NB4 (cell line): ENCODE measurements around the gene SIL1.

Experiments
- MYC ChIP-seq: IDR thresholded peaks from 2 replicates; pipeline ENCODE4 v1.6.1; 2011; ENCODE audit warnings: low read depth, low read length
- POLR2A ChIP-seq: IDR thresholded peaks from 2 replicates; pipeline ENCODE4 v1.6.1; 2011; ENCODE audit warnings: mild to moderate bottlenecking; ENCODE audit not compliant: insufficient read length; ENCODE audit errors: extremely low read depth
- TF ChIP-seq, protein P1 (sequence below): IDR thresholded peaks from one replicate; pipeline ENCODE4 v1.5.1; 2012; ENCODE audit warnings: low read depth, low read length
- TF ChIP-seq, protein P2 (sequence below): IDR thresholded peaks from 2 replicates; pipeline ENCODE4 v1.6.1; 2011; ENCODE audit warnings: low read depth, low read length

DNA sequence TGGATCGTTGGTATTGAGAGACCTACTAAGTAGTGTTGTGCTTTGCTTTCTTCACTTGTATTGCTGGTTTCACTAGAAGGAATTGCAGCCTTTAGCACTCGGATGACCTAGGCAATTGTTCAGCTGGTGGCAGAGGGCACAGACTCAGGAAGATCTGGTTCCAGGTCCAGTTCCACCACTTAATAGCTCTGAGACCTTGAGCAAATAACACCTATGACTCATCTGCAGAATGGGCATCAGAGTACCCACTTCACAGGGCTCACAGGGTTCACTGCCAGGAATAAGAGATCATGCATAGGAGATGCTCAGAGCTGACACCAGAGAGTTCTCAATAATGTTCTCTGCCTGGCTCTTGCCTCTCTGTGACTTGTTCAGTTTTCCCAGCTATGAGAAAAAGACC, 133.6 kb downstream of the SIL1 start:
- TF ChIP-seq, protein P1, sequence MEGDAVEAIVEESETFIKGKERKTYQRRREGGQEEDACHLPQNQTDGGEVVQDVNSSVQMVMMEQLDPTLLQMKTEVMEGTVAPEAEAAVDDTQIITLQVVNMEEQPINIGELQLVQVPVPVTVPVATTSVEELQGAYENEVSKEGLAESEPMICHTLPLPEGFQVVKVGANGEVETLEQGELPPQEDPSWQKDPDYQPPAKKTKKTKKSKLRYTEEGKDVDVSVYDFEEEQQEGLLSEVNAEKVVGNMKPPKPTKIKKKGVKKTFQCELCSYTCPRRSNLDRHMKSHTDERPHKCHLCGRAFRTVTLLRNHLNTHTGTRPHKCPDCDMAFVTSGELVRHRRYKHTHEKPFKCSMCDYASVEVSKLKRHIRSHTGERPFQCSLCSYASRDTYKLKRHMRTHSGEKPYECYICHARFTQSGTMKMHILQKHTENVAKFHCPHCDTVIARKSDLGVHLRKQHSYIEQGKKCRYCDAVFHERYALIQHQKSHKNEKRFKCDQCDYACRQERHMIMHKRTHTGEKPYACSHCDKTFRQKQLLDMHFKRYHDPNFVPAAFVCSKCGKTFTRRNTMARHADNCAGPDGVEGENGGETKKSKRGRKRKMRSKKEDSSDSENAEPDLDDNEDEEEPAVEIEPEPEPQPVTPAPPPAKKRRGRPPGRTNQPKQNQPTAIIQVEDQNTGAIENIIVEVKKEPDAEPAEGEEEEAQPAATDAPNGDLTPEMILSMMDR, result no peak
- TF ChIP-seq POLR2A, result no peak
- no peak for TF ChIP-seq MYC
- TF ChIP-seq, protein P2, sequence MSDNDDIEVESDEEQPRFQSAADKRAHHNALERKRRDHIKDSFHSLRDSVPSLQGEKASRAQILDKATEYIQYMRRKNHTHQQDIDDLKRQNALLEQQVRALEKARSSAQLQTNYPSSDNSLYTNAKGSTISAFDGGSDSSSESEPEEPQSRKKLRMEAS, result no peak
